OCI-LY1 (cell line): ENCODE results near the gene CMTM4.

Source experiments
- EZH2 ChIP-seq: fragments of 200-600 bp; sonication (generic), shearing (Covaris generic); IDR thresholded peaks from 2 replicates; pipeline ENCODE4 v1.8.0; 2017; ENCODE audit warnings: borderline replicate concordance, mixed run types, mild to moderate bottlenecking, antibody characterized with exemption, low read length, moderate library complexity, mixed read lengths
- TF ChIP-seq, protein P1 (sequence below): fragments of 200-600 bp; sonication (generic), shearing (Covaris generic); IDR thresholded peaks from 2 replicates; pipeline ENCODE4 v1.5.1; 2017; ENCODE audit warnings: mild to moderate bottlenecking, antibody characterized with exemption, low read length, moderate library complexity, mixed read lengths

DNA sequence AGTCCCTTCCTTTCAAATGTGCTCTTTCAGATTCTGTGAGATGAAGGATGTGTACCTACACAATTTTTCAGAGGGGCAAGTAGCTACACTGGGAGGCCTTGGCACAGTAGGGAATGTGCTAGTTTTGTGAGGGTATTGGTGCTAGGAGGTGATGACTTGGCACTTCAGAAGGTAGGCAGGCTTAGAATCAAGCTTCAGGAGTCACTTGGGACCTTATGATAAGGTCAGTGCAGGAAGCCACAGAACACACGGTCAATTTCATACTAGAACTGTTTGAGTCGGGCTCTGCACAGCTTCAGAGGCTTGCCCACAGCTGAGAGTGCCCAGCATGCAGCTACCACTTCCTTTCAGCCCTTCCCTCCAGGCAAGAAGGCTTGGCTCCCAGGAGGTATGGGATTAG lies 124.2 kb downstream of the CMTM4 start:
- TF ChIP-seq, protein P1, sequence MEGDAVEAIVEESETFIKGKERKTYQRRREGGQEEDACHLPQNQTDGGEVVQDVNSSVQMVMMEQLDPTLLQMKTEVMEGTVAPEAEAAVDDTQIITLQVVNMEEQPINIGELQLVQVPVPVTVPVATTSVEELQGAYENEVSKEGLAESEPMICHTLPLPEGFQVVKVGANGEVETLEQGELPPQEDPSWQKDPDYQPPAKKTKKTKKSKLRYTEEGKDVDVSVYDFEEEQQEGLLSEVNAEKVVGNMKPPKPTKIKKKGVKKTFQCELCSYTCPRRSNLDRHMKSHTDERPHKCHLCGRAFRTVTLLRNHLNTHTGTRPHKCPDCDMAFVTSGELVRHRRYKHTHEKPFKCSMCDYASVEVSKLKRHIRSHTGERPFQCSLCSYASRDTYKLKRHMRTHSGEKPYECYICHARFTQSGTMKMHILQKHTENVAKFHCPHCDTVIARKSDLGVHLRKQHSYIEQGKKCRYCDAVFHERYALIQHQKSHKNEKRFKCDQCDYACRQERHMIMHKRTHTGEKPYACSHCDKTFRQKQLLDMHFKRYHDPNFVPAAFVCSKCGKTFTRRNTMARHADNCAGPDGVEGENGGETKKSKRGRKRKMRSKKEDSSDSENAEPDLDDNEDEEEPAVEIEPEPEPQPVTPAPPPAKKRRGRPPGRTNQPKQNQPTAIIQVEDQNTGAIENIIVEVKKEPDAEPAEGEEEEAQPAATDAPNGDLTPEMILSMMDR, result no peak
- TF ChIP-seq EZH2, result no peak
